HFF-Myc (cell line): ENCODE results near the gene FARP1.

ENCODE experiments used
- DNase-seq: peaks from one replicate; pipeline ENCODE4 v3.0.0-alpha.2; 2011; ENCODE audit warnings: low read depth; ENCODE audit errors: extremely low read depth
- H3K4me3 ChIP-seq: replicated peaks from 2 replicates; pipeline ENCODE4 v1.5.1; 2011; ENCODE audit warnings: low read depth, mild to moderate bottlenecking, control low read depth, low read length
- CTCF ChIP-seq: IDR thresholded peaks from 2 replicates; pipeline ENCODE4 v1.5.1; 2012; ENCODE audit warnings: mild to moderate bottlenecking, low read depth, low read length, control low read depth; ENCODE audit errors: missing control alignments

FARP1 gene

GRCh38 chr13:98142380-98143156 lies at the start of gene FARP1:
FARP1 (plus strand) TSS chr13:98143094; CDS start chr13:98213243, 70,149 bp downstream.
- TF ChIP-seq CTCF, result no peak
- peak within 1 kb of the TSS; percentile 80 for H3K4me3 ChIP-seq

GRCh38 chr13:98094678-98095266 lies 48.1 kb upstream of the FARP1 start:
- no peak overlapping the region for H3K4me3 ChIP-seq
- no peak for TF ChIP-seq CTCF
- no peak for DNase-seq

More at GRCh38 chr13:98142380-98143156, at the start of gene FARP1:
- no peak for DNase-seq

GRCh38 chr13:98096059-98096458 lies 46.8 kb upstream of the FARP1 start:
- DNase-seq, result no peak
- no peak overlapping the region for H3K4me3 ChIP-seq
- no peak for TF ChIP-seq CTCF

GRCh38 chr13:98097749-98098148 lies 45.1 kb upstream of the FARP1 start:
- H3K4me3 ChIP-seq, result no peak overlapping the region
- DNase-seq, result no peak

GRCh38 chr13:98098516-98098915 lies 44.4 kb upstream of the FARP1 start:
- no peak for TF ChIP-seq CTCF
- H3K4me3 ChIP-seq, result no peak overlapping the region
- DNase-seq, result no peak

More at GRCh38 chr13:98097749-98098148, 45.1 kb upstream of the FARP1 start:
- no peak for TF ChIP-seq CTCF

- TF ChIP-seq CTCF, result no peak
- no peak for DNase-seq
- H3K4me3 ChIP-seq, result no peak overlapping the region
Observed at GRCh38 chr13:98099627-98100026, 43.3 kb upstream of the FARP1 start.
